Thyroid gland (tissue), 4 donors: ENCODE data around the gene LRRC7. TPM values are rescaled to one million over a fixed set of nuclear protein-coding genes. Genes with fewer than 3 reads are reported as not detected.

Experiments used
- DNase-seq, 2 donors: peaks; one replicate each; pipeline ENCODE4 v3.0.0-alpha.2; 2019
- H3K27ac ChIP-seq, 3 donors: fragments of 200-600 bp; sonication (generic); 1 replicate in 2 of 3; 2 replicates in 1 of 3; pipeline ENCODE4 v1.5.1; 2016 to 2019; ENCODE audit warnings: mild to moderate bottlenecking in 1 of 3, moderate library complexity in 1 of 3
- H3K27me3 ChIP-seq: fragments of 200-600 bp; sonication (generic); one replicate; pipeline ENCODE4 v1.5.1; 2019
- H3K36me3 ChIP-seq, 2 donors: fragments of 200-600 bp; sonication (generic); one replicate each; pipeline ENCODE4 v1.5.1; 2016 to 2019
- H3K4me1 ChIP-seq, 2 donors: fragments of 200-600 bp; sonication (generic); one replicate each; pipeline ENCODE4 v1.5.1; 2017 to 2019
- H3K4me3 ChIP-seq, 3 donors: fragments of 200-600 bp; sonication (generic); replicated peaks in 1 of 3; 1 replicate in 2 of 3; 2 replicates in 1 of 3; pipeline ENCODE4 v1.5.1; 2016; ENCODE audit warnings: mild to moderate bottlenecking in 1 of 3
- H3K9me3 ChIP-seq: fragments of 200-600 bp; sonication (generic); one replicate; pipeline ENCODE4 v1.5.1; 2017
- POLR2A ChIP-seq, 2 donors: fragments of 450-650 bp; IDR thresholded peaks; one replicate each; pipeline ENCODE4 v1.6.1; 2017; ENCODE audit warnings: antibody characterized with exemption in 2 of 2, mild to moderate bottlenecking in 2 of 2, moderate library complexity in 1 of 2
- WGBS, 2 donors: methylation state at CpG; one replicate each; pipeline ENCODE4 v1.1.5; 2017; 5-methylcytosine and 5-hydroxymethylcytosine counted together
- intact Hi-C: fragments of 100-400 bp; cut with DNase I; formaldehyde crosslinking; loops from one replicate; pipeline ENCODE4 v1.15.1; 2023
- total RNA-seq, 4 donors: library from RNA; depleted of rRNA; stranded (reverse); fragments of >200 nt; gene quantifications; one replicate each; pipeline ENCODE4 v1.2.3, GENCODE V29; 2016
- TF ChIP-seq, protein P1 (sequence below), 6 experiments: fragments of 200-600 bp in 3 of 6; fragments of 450-650 bp in 3 of 6; sonication (generic) in 3 of 6; IDR thresholded peaks; one replicate each; pipeline ENCODE4 v1.5.1; 2016 to 2019; ENCODE audit warnings: antibody characterized with exemption in 6 of 6, mild to moderate bottlenecking in 2 of 6, inconsistent platforms in 1 of 6, moderate library complexity in 1 of 6

The LRRC7 gene
- total RNA-seq, 4 donors from 2014 or later, result 7.9 to 31.7 (median 18.7) TPM

DNA sequence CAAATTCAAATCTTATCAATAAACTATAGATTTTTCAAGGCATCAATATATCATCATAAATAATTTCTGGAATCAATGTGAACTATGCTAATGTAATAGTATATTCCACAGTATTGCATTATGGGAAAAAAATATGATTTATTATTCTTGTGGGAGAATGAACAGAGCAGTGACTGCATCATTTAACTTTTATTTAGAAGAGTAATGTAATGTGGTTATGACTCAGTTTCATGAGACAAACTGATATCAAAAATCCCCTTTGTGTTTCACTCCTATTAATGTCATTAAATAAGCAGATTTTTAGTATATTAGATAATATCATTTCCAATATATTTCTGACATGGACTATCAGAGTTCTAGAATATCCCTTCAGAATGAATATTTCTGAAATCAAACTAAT, 450.0 kb downstream of the LRRC7 start:
- Histone ChIP-seq H3K36me3 (no peaks in the 10 kb centered on the region), H3K27me3 (no peaks in the 10 kb centered on the region), H3K4me1 (no peaks in the 10 kb centered on the region), H3K4me3 (no peak overlapping the region), H3K27ac (no peak overlapping the region), H3K9me3 (no peaks in the 10 kb centered on the region)
- intact Hi-C loops, result no loop called here
- TF ChIP-seq, protein P1, sequence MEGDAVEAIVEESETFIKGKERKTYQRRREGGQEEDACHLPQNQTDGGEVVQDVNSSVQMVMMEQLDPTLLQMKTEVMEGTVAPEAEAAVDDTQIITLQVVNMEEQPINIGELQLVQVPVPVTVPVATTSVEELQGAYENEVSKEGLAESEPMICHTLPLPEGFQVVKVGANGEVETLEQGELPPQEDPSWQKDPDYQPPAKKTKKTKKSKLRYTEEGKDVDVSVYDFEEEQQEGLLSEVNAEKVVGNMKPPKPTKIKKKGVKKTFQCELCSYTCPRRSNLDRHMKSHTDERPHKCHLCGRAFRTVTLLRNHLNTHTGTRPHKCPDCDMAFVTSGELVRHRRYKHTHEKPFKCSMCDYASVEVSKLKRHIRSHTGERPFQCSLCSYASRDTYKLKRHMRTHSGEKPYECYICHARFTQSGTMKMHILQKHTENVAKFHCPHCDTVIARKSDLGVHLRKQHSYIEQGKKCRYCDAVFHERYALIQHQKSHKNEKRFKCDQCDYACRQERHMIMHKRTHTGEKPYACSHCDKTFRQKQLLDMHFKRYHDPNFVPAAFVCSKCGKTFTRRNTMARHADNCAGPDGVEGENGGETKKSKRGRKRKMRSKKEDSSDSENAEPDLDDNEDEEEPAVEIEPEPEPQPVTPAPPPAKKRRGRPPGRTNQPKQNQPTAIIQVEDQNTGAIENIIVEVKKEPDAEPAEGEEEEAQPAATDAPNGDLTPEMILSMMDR (IDR thresholded peaks at IDR 0.05), result no peak
- TF ChIP-seq POLR2A (IDR thresholded peaks at IDR 0.05), result no peak
- DNase-seq, result no peak

DNA sequence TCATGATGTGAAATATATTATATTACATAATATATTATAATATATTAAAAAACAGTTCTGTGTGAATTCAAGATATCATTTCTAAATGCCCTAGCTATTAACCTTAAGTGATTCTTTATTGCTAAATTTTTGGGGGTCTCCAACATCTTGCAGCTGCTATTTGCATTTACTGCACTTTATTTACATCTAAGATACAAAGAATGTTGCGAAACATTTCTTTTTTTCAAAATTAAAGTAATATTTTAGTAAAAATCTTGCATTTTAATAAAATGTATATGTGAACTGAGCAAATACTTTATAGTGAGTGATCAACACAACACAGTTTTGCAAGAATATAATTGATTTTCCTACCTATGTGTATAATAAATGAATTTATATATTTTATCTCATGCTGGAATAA, 456.6 kb downstream of the LRRC7 start:
- intact Hi-C loops, result no loop called here
- Histone ChIP-seq H3K27ac (no peak overlapping the region), H3K27me3 (no peaks in the 10 kb centered on the region), H3K36me3 (no peaks in the 10 kb centered on the region), H3K4me1 (no peaks in the 10 kb centered on the region), H3K4me3 (no peak overlapping the region), H3K9me3 (no peaks in the 10 kb centered on the region)
- no peak for DNase-seq
- no peak for TF ChIP-seq POLR2A (IDR thresholded peaks at IDR 0.05)
- TF ChIP-seq, protein P1 (IDR thresholded peaks at IDR 0.05), result no peak
- WGBS, 2 donors, result 94 to 96% methylated on average over 1 of the region's 1 CpG

DNA sequence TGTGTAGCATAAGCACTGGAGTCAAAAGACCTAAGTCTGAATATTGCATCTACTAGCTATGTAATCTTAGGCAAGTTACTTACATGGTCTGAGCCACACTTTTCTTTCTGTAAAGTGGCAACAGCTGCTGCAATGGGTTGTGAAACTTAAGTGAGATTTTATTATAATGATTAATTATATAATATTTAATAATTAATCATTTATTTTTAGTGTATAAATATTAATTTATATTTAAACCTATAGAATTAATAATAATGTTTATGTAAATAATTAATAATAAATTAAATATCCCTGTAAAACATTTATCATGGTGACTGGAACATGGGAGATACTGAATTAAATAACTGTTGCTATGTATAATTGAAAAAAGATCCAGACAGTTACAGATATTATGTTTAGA, 457.3 kb downstream of the LRRC7 start:
- TF ChIP-seq, protein P1 (IDR thresholded peaks at IDR 0.05), result no peak
- TF ChIP-seq POLR2A (IDR thresholded peaks at IDR 0.05), result no peak
- H3K36me3 ChIP-seq, result no peaks in the 10 kb centered on the region
- no peaks in the 10 kb centered on the region for H3K9me3 ChIP-seq
- intact Hi-C loops, result no loop called here
- no peaks in the 10 kb centered on the region for H3K4me1 ChIP-seq
- DNase-seq, result no peak
- no peaks in the 10 kb centered on the region for H3K27me3 ChIP-seq
- no peak overlapping the region for H3K27ac ChIP-seq
- no peak overlapping the region for H3K4me3 ChIP-seq

DNA sequence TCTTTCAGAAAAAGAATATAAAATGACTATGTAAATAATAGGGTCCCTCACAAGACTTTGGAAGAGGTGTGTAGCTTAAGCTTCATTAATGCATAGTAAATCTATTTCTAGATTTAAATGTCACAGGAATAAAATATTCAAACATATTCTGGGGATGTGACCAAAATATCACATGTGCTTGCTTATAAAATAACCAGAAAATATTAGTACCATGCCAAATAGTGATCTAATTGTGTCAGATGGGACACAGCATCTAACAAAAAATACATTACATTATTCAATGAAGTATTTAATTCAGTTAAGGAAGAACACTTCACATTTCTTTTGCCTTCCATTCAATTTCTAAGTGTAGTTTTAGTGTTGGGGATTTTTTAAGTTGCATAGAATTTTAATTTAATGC, 458.1 kb downstream of the LRRC7 start:
- Histone ChIP-seq H3K36me3 (no peaks in the 10 kb centered on the region), H3K9me3 (no peaks in the 10 kb centered on the region), H3K4me1 (no peaks in the 10 kb centered on the region), H3K27me3 (no peaks in the 10 kb centered on the region), H3K4me3 (no peak overlapping the region), H3K27ac (no peak overlapping the region)
- no peak for DNase-seq
- intact Hi-C loops, result no loop called here
- TF ChIP-seq, protein P1 (IDR thresholded peaks at IDR 0.05), result no peak
- TF ChIP-seq POLR2A (IDR thresholded peaks at IDR 0.05), result no peak

DNA sequence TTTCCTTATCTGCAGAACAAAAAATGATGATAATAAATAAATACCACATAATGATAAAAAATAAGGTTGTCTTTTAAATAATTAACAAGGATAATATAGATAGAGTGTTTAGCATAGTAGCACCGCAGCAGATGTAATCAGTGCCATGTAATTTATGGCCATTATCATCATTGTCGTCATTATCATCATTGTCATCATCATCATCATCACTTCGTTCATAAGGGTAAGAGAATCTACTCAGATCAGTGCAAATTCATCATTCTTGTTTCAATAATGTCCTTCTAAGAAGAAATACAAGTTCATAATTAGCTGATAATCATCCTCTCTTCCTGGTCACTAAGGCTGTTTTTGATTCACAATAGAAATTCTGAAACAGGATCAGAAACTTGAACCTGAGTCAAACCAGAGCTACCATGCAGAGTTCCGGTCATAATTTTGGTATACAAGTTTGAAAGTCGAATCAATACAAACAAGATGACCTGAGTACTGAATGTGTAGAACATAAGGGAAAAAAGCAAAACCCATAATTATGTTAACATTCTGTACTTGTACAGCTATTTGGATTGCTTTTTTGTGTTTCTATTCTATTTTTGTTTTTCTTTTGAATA, 465.6 kb downstream of the LRRC7 start:
- intact Hi-C loops, result no loop called here
- H3K4me1 ChIP-seq, result no peaks in the 10 kb centered on the region
- no peak overlapping the region for H3K27ac ChIP-seq
- no peak for TF ChIP-seq POLR2A (IDR thresholded peaks at IDR 0.05)
- TF ChIP-seq, protein P1 (IDR thresholded peaks at IDR 0.05), result no peak
- no peak for DNase-seq
- WGBS, 2 donors, result 74 to 90% methylated on average over 5 of the region's 5 CpGs
- no peak overlapping the region for H3K4me3 ChIP-seq
- no peaks in the 10 kb centered on the region for H3K9me3 ChIP-seq
- no peaks in the 10 kb centered on the region for H3K27me3 ChIP-seq
- no peaks in the 10 kb centered on the region for H3K36me3 ChIP-seq
